Testis (tissue), 2 donors: ENCODE measurements around the gene HES5.

Experiments used
- POLR2A ChIP-seq: fragments of 450-650 bp; IDR thresholded peaks from one replicate; pipeline ENCODE4 v1.6.1; 2017; ENCODE audit warnings: antibody characterized with exemption, mild to moderate bottlenecking, moderate library complexity
- TF ChIP-seq, protein P1 (sequence below), 3 experiments: fragments of 450-650 bp in 2 of 3; fragments of 200-600 bp in 1 of 3; sonication (generic) in 1 of 3; IDR thresholded peaks; one replicate each; pipeline ENCODE4 v1.5.1; 2016 to 2019; ENCODE audit warnings: antibody characterized with exemption in 3 of 3, mild to moderate bottlenecking in 2 of 3, moderate library complexity in 1 of 3

DNA sequence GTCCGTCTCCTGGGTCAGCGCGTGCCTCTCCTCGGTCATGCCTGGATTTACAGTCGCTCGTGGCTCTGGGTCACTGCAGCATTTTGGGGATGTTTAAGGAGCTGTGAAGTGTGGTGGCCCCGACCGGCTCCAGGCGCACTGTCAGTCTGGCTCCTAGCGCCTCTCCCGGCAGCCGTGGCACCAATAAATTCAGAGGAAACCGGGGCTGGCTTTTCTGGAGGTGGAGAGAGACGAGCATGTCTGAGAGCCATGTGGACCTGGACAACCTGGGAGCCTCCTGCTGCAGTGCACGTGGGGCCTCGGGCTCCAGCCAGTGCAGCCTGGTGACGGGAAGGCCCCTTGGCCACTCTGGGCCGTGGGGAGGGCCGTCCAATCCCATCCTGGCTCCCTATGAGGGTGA, 36.8 kb downstream of the HES5 start:
- TF ChIP-seq, protein P1, sequence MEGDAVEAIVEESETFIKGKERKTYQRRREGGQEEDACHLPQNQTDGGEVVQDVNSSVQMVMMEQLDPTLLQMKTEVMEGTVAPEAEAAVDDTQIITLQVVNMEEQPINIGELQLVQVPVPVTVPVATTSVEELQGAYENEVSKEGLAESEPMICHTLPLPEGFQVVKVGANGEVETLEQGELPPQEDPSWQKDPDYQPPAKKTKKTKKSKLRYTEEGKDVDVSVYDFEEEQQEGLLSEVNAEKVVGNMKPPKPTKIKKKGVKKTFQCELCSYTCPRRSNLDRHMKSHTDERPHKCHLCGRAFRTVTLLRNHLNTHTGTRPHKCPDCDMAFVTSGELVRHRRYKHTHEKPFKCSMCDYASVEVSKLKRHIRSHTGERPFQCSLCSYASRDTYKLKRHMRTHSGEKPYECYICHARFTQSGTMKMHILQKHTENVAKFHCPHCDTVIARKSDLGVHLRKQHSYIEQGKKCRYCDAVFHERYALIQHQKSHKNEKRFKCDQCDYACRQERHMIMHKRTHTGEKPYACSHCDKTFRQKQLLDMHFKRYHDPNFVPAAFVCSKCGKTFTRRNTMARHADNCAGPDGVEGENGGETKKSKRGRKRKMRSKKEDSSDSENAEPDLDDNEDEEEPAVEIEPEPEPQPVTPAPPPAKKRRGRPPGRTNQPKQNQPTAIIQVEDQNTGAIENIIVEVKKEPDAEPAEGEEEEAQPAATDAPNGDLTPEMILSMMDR (IDR thresholded peaks at IDR 0.05): no peak
- no peak for TF ChIP-seq POLR2A
